HG03521 (cell line): ENCODE data around the gene SLC6A8.
"Not testable (repeated sequence)": the region's sequence is repeated elsewhere in the genome, so short reads cannot be mapped to it uniquely, and the experiment has no call there.

Experiments
- ATAC-seq: cut with Tn5 transposase; IDR thresholded peaks from one replicate; pipeline ENCODE4 v1.9.1; 2021; ENCODE audit warnings: mild to moderate bottlenecking, moderate library complexity; ENCODE audit not compliant: unreplicated experiment

SLC6A8 gene

DNA sequence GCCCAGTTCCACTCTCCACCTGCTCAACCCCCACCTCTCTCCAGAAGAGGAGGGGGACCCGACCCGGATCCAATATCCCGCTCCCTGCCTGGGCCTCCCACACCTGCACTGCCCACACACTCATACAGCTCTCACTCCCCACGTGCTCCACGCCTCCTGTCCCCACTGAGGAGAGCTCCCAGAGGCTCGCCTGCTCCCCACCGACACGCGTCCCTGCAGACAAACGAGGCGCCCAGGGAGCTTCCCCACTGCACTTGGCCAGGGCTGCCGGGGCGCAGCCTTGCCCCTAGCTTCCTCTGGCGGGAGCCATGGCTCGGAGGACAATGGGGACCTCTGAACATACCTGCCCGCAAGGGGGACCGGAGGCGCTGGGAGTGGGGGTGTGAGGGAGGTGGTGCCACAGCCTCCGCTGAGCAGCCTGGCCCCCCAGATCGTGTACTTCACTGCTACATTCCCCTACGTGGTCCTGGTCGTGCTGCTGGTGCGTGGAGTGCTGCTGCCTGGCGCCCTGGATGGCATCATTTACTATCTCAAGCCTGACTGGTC is 5.0 kb downstream of the SLC6A8 start:
- no peak for ATAC-seq

DNA sequence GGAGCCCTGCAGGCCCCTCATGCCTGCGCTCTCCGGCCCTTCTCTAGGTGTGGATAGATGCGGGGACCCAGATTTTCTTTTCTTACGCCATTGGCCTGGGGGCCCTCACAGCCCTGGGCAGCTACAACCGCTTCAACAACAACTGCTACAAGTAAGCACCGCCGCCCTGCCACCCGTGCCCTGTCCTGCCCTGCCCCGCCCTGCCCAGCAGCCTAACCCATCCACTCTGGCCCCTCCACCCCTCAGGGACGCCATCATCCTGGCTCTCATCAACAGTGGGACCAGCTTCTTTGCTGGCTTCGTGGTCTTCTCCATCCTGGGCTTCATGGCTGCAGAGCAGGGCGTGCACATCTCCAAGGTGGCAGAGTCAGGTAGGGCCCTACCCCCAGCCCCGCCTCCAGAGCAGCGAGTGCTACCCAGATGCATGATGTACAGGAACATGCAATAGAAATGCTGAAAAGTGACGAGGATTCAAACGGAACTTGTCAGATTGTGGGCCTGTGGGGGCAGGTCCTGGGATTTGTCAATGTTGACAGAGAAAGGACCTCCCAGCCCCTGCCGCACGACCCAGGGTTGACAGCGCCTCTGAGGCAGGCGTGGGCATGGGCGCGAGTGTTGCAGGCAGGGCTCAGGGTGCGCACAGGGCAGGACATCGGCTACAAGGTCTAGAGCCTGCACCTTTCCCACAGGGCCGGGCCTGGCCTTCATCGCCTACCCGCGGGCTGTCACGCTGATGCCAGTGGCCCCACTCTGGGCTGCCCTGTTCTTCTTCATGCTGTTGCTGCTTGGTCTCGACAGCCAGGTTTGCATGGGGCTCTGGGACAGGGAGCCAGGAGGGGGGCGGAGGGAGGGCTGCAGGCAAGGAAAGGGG is 5.7 kb downstream of the SLC6A8 start:
- no peak for ATAC-seq

GRCh38 chrX:153694256-153694655 is 6.5 kb downstream of the SLC6A8 start:
- not testable (repeated sequence) for ATAC-seq

GRCh38 chrX:153694687-153695270 is 7.1 kb downstream of the SLC6A8 start:
- no peak for ATAC-seq

DNA sequence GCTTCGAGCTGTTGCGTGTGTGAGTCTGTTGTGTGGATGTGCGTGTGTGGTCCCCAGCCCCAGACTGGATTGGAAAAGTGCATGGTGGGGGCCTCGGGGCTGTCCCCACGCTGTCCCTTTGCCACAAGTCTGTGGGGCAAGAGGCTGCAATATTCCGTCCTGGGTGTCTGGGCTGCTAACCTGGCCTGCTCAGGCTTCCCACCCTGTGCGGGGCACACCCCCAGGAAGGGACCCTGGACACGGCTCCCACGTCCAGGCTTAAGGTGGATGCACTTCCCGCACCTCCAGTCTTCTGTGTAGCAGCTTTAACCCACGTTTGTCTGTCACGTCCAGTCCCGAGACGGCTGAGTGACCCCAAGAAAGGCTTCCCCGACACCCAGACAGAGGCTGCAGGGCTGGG is 8.4 kb downstream of the SLC6A8 start:
- no peak for ATAC-seq

DNA sequence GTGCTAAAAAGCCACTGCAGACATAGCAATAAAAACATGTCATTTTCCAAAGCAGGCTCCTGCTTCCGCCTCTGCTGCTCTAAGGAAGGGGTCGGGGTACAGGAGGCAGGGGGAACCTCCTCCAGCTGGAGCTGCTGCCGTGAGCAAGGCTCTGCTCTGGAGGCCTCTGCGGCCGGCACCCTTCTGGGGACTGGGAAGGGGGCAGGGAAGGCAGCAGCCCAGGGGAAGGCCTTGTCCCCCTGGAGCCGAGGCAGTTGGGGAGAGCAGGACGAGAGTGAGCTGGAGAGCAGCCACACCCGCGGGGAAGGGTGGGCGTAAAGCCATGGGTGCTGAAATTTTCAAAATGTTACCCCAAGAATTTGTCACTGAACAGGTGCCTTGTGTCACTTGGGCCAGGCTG is 8.8 kb downstream of the SLC6A8 start:
- not testable (repeated sequence) for ATAC-seq

DNA sequence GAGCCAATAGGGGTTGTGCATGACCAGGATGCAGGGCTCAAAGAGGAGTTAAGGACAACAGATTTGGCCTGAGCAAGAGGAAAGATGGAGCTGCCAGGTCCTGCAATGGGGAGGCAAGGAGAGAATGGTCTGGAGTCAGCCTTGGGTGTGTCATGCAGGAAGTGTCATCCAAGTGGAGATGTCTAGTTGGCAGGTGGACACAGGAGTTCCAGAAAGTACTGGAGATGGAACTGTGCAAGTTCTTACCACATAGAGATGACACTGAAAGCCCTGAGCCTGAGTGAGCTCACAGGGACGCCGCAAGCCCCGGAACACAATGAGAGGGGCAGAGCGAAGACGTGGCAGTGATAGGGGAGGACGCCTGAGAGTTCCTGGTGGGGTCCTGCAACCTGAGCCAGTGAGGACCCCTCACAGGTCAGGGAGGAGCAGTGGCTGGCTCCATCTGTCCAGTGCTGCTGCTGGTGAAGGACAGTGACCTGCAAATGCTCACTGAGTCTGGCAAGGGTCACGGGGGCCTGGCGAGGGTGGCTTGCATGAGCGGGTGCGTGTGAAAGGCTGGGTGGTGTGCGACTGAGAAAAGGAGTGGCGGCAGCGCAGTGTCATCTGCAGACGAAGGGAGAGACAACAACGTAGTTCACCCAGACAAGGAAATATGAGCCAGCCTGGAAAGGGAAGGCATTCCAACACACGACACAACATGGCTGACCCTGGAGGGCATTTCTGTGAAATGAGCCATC is 9.4 kb downstream of the SLC6A8 start:
- ATAC-seq, result not testable (repeated sequence)

DNA sequence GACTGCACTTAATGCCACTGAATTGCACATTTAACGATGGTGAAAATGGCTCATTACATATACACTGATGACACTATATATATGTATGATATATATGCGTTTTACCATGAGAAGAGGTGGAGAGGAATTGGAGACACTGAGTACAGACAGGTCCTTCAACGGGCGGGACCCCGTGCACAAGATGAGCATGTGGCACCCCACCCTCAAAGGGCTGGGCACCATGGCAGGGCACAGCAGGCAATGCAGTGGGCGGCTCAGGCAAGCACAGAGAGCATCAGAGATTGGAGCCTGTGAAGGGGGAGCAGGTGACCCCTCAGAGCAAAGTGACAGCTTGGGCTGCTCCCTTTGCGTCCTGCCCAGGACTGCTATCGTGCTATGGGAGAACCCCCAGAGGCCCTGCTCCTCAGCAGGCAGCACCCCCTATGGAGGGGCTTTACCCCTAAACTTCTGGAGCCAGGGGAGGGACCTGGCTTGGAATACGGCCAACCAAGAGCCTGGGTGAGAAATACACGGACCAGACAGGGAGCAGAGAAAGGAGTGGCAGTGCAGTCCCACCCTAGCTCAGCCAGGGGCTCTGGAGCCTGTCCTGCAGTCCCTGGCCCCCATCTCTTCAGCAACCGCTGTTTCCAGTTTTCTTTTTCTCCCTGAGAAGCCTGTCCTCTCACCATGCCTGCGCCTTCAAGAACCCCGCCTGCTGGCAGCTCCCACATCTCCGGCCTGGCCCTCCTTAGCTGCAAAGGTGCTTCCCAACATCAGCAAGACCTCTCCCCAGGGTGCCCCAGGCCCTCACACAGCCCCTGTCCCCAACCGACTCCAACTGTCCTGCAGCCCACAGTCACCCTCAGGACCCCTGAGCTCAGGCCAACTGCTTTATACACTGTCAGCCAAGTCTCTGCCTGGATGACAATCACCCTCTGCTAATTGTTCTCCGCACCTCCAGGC is 10.5 kb downstream of the SLC6A8 start:
- ATAC-seq, result no peak

DNA sequence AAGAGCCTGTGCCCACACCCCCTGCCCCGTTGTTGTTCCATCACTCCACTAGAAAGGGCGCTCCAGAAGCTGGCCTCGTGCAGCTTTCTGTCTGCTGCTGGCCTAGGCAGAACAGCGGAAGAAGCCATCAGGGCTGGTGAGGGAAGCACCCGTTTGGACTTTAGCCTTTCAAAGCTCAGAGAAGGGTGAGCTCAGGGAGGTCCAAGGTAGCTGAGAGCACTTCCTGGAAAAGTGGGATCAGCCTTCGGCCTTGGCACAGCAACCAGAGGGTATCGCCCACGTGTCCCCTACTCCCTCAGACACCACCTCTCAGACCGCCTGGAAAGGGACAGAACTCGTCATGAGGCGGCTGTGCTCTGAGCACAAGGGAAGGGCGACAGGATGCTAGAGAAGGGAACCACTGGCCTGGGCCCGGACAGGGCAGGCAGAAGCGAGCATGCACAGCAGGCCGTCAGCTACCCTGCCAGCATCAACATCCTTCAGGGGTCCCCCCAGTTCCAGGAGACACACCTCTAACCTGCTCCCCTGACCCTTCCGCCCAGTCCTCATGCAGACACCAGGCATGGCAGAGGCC is 11.6 kb downstream of the SLC6A8 start:
- ATAC-seq, result not testable (repeated sequence)

- ATAC-seq, result not testable (repeated sequence)
These were observed 12.2 kb downstream of the SLC6A8 start for GRCh38 chrX:153699784-153700371.

DNA sequence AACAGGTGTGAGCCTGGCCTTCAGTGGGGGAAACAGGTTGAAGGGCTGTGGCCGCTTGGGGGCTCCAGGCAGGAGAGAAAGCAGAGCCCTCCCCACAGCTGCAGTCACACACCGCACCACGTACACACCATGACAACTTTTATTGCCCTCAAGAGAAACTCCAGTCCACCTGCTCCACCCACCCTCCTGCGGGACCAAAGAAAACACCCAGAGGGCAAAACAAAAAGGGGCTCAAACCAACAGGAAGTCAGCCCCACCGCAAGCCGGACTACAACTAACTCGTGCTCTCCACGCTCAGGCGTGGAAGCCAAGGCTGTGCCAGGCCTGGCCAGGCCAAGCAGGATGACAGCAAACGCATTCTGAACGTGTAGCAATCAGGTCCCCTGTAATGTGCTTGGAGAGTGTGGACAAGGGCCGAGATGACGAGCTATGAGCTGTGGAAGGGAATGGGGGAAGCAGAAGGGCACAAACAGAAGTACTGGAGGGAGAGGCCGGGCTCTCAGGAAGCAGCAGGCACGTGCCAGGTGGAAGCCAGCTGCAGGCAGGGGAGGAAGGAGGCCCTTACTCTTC is 12.7 kb downstream of the SLC6A8 start:
- ATAC-seq, result no peak

GRCh38 chrX:153700967-153701366 is 13.2 kb downstream of the SLC6A8 start:
- no peak for ATAC-seq

GRCh38 chrX:153701706-153702105 is 14.0 kb downstream of the SLC6A8 start:
- no peak for ATAC-seq

DNA sequence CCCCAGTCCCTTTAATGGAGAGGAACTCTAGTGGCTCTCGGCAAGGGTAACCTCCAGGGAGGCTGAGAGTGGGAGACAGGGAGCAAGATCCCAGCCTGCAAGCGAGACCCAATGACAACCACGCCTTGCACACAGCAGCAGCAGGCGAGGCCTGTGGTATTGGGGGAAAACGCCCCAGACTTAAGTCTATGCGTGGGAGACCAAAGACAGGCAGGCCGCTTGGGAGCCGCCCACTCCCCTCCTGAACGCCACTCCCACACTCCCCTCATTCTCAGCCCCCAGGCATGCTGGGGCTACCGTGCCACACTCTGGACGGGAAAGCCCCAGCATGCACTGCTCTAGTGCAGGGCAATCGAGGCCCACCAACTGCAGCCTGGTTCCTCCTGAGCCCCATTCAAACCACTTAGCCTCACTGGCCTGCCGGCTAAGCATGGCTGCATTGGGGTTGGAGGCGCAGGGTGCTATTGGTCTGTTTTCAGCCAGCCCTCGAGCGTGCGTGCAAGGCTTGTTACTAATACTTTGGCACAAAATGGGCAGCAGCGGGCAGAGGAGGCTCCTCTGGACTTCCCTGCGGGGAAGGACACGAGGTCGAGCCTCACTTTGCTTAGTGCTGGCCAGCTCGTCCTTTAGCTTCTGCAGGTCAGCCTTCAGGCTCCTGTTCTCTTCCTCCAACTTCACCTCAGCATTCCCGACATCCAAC is 14.8 kb downstream of the SLC6A8 start:
- no peak for ATAC-seq

GRCh38 chrX:153703036-153703370 is 15.3 kb downstream of the SLC6A8 start:
- no peak for ATAC-seq

DNA sequence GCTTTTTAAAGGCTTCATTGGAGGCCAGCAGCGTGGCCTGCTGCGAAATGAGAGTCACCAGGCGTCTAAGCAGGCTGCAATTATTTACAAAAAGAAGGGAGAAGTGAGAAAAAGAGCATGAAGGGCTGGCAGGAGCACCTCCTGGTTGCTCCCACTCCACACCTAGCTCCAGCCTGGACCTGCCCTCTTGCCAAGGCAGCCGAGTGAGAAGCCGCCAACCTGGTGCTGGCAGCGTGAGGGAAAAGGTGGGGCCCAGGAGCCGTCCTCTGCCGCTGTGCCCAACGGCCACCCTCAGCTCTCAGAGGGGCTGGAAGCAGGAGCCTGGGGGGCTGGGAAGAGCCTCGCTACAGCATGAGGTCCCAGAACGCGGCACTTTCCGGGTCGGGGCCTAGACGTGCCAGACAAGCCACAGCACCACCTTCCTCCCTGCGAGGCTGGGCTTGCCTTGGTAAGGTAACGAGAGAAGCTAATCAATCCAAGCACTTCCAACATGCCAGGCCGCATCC is 16.3 kb downstream of the SLC6A8 start:
- ATAC-seq, result no peak

- ATAC-seq, result not testable (repeated sequence)
These were observed 17.1 kb downstream of the SLC6A8 start for GRCh38 chrX:153704631-153705402.
